Epithelial cell of esophagus (primary cell): ENCODE data around the gene ATP11B.

ENCODE experiments used
- DNase-seq: peaks from one replicate; pipeline ENCODE4 v3.0.0; 2010; ENCODE audit warnings: low read depth
- H3K4me3 ChIP-seq: 2 replicates; pipeline ENCODE4 v1.5.1; 2011; ENCODE audit warnings: mild to moderate bottlenecking, low read length, control low read depth
- TF ChIP-seq, protein P1 (sequence below): IDR thresholded peaks from 2 replicates; pipeline ENCODE4 v1.5.1; 2011; ENCODE audit warnings: low read depth, mild to moderate bottlenecking, low read length, control low read depth, inconsistent platforms; ENCODE audit not compliant: insufficient read depth; ENCODE audit errors: missing control alignments

Gene ATP11B

DNA sequence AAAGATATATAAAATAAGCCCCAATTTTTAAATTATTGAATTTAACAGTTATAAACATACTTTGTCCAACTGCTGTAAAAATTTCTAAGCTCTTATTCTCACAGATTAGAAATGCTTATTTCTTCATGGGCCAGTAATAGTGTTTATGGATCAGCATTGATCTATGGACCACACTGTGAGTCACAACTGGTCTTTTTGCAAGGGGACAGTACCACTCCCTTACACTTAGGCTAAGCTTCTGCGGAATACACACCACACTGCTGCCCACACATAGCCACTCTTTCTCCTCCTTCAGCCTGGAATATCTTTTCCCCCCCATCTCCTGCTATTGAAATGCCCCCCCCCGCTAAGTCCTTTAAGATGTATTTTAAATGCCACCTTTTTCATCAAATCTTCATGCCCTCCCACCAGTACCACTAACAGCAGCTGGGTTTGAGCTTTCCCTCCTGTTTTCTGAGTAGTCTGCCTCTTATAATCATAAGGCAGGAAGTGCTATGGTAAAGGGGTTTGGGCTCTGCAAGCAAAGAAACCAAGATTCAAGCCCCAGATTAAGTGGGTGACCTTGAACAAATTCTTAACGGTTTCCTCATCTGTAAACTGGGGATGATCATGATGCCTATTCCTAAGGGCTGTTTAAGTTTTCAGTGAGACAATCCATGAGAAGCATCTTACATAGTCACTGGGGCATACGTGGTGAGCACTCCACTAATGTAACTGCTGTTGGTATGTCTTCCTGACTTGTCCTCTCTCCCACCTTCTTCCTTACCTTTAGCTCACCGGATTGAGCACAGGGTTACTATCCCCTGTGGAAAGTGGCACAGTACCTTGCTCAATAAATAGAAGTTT lies 117.9 kb downstream of the ATP11B start:
- TF ChIP-seq, protein P1, sequence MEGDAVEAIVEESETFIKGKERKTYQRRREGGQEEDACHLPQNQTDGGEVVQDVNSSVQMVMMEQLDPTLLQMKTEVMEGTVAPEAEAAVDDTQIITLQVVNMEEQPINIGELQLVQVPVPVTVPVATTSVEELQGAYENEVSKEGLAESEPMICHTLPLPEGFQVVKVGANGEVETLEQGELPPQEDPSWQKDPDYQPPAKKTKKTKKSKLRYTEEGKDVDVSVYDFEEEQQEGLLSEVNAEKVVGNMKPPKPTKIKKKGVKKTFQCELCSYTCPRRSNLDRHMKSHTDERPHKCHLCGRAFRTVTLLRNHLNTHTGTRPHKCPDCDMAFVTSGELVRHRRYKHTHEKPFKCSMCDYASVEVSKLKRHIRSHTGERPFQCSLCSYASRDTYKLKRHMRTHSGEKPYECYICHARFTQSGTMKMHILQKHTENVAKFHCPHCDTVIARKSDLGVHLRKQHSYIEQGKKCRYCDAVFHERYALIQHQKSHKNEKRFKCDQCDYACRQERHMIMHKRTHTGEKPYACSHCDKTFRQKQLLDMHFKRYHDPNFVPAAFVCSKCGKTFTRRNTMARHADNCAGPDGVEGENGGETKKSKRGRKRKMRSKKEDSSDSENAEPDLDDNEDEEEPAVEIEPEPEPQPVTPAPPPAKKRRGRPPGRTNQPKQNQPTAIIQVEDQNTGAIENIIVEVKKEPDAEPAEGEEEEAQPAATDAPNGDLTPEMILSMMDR = no peak
- no peak for DNase-seq
- H3K4me3 ChIP-seq = no peak overlapping the region

GRCh38 chr3:182911782-182912111 lies 118.4 kb downstream of the ATP11B start:
- TF ChIP-seq, protein P1 = no peak
- H3K4me3 ChIP-seq = no peak overlapping the region
- peak; percentile 77 for DNase-seq

DNA sequence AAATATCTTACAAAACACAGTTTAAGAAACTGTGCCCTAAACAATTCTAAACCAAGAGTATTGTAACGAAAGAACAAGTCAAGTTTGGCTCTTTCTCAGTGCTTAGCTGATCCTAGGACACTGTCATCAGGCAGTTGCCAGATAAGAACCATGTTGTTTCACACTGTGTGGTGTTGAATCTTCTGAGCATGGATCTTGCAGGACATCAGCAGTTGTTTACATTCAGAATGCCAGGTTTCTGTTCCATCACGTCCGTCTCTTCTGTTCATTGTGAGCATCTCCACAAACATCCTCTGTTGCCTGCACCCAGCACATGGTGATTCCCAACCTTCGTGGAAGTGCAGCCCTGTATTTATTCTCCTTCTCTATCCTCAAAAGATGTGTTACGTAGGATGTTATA lies 119.2 kb downstream of the ATP11B start:
- TF ChIP-seq, protein P1 = no peak
- no peak overlapping the region for H3K4me3 ChIP-seq
- no peak for DNase-seq

- H3K4me3 ChIP-seq = no peak overlapping the region
- TF ChIP-seq, protein P1 = no peak
- DNase-seq = peak; percentile 27
These were observed 120.6 kb downstream of the ATP11B start for GRCh38 chr3:182913889-182914288.

DNA sequence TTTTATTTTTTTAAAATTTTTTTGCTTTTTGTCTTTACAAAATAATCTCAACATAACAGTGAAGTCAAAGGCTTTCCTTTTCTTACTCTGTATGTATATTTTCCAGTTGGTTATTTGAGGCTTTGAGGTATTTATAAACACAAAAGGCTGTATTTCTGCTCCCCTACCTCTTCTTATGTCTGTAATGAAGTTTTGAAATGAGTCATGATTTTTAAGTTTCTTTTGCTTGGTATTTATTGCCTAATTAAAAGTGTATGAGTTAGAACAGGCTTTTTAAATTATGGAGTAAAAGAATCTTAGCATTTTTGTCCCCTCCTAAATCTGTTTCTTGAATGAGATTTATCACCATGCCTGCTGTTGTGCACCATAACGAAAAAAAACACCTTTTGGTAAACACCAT lies 121.0 kb downstream of the ATP11B start:
- no peak overlapping the region for H3K4me3 ChIP-seq
- TF ChIP-seq, protein P1 = no peak
- DNase-seq = no peak

GRCh38 chr3:182917134-182917533 lies 123.8 kb downstream of the ATP11B start:
- no peak overlapping the region for H3K4me3 ChIP-seq
- DNase-seq = no peak
- TF ChIP-seq, protein P1 = no peak

GRCh38 chr3:182919866-182920357 lies 126.6 kb downstream of the ATP11B start:
- H3K4me3 ChIP-seq = no peak overlapping the region
- no peak for DNase-seq
- TF ChIP-seq, protein P1 = no peak
